RWPE2 (cell line): ENCODE results near the gene UBL5.

ENCODE experiments used
- ATAC-seq: fragments of 200-7000 bp; cut with Tn5 transposase; 3 replicates; pipeline ENCODE4 v1.9.1; 2021; ENCODE audit warnings: low read depth
- DNase-seq: peaks from one replicate; pipeline ENCODE4 v3.0.0-alpha.2; 2020; ENCODE audit warnings: low spot score
- H3K27ac ChIP-seq: fragments of 450-650 bp; 2 replicates; pipeline ENCODE4 v1.5.1; 2017; ENCODE audit warnings: mild to moderate bottlenecking; ENCODE audit not compliant: poor library complexity, severe bottlenecking
- H3K27me3 ChIP-seq: fragments of 250-450 bp; sonication (Bioruptor Pico); 2 replicates; pipeline ENCODE4 v1.5.1; 2021; ENCODE audit warnings: mild to moderate bottlenecking, moderate library complexity; ENCODE audit not compliant: insufficient read depth, poor library complexity, severe bottlenecking
- H3K36me3 ChIP-seq: fragments of 250-450 bp; sonication (Bioruptor Pico); 2 replicates; pipeline ENCODE4 v1.5.1; 2020; ENCODE audit warnings: low read depth, mild to moderate bottlenecking, moderate library complexity
- H3K4me1 ChIP-seq: fragments of 250-450 bp; sonication (Bioruptor Pico); 2 replicates; pipeline ENCODE4 v1.5.1; 2021; ENCODE audit warnings: mild to moderate bottlenecking, moderate library complexity; ENCODE audit not compliant: insufficient read depth, poor library complexity, severe bottlenecking
- H3K4me3 ChIP-seq: fragments of 250-450 bp; sonication (Bioruptor Pico); 2 replicates; pipeline ENCODE4 v1.5.1; 2021; ENCODE audit warnings: mild to moderate bottlenecking, moderate library complexity; ENCODE audit not compliant: severe bottlenecking
- H3K9me3 ChIP-seq: fragments of 250-450 bp; sonication (Bioruptor Pico); 2 replicates; pipeline ENCODE4 v1.5.1; 2021; ENCODE audit warnings: mild to moderate bottlenecking, moderate library complexity; ENCODE audit not compliant: severe bottlenecking
- CTCF ChIP-seq: fragments of 450-650 bp; IDR thresholded peaks from one replicate; pipeline ENCODE4 v1.5.1; 2017; ENCODE audit warnings: mild to moderate bottlenecking, moderate library complexity; ENCODE audit not compliant: poor library complexity, severe bottlenecking

The UBL5 gene

DNA sequence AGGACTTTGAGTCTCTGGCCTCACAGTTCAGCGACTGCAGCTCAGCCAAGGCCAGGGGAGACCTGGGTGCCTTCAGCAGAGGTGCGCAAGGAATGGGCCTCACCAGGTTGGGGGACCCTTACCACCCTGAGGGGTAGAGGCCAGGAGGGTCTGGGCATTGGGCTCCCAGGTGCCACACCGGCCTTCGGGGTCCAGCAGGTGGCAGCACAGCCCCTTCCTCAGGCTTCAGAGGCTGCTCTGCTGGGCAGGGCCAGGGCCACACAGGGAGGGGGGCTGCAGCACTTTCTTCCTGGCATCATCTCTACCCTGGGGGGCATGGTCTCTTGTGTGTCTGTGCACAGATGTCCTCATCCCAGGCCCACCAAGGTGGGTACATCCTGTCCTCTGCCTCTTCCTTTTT, 20.3 kb downstream of the UBL5 start:
- ATAC-seq (peak; percentile 13; the same call in 1 of the 3 replicates), DNase-seq (no peak)
- H3K4me3 ChIP-seq, result no peak overlapping the region
- H3K27me3 ChIP-seq, result no peaks in the 10 kb centered on the region
- H3K4me1 ChIP-seq, result no peaks in the 10 kb centered on the region
- no peaks in the 10 kb centered on the region for H3K9me3 ChIP-seq
- peak; percentile 26 for TF ChIP-seq CTCF
- H3K27ac ChIP-seq, result no peak overlapping the region
- H3K36me3 ChIP-seq, result peaks cover 20% of the 10 kb centered on the region

GRCh38 chr19:9848762-9849161, 21.0 kb downstream of the UBL5 start:
- DNase-seq (no peak), ATAC-seq (no peak)
- Histone ChIP-seq H3K36me3 (peaks cover 13% of the 10 kb centered on the region), H3K9me3 (no peaks in the 10 kb centered on the region), H3K4me1 (no peaks in the 10 kb centered on the region), H3K4me3 (no peak overlapping the region), H3K27me3 (no peaks in the 10 kb centered on the region), H3K27ac (no peak overlapping the region)
- TF ChIP-seq CTCF, result no peak

- no peaks in the 10 kb centered on the region for H3K27me3 ChIP-seq
- H3K9me3 ChIP-seq, result no peaks in the 10 kb centered on the region
- H3K36me3 ChIP-seq, result peaks cover 6% of the 10 kb centered on the region; the same call in 1 of the 2 replicates
- no peaks in the 10 kb centered on the region for H3K4me1 ChIP-seq
- H3K4me3 ChIP-seq, result no peak overlapping the region
- no peak overlapping the region for H3K27ac ChIP-seq
- DNase-seq (no peak), ATAC-seq (no peak)
- TF ChIP-seq CTCF, result no peak
These were observed 22.1 kb downstream of the UBL5 start for GRCh38 chr19:9849791-9850190.

GRCh38 chr19:9850235-9850959, 22.7 kb downstream of the UBL5 start:
- peaks cover 6% of the 10 kb centered on the region; the same call in 1 of the 2 replicates for H3K36me3 ChIP-seq

More at GRCh38 chr19:9850235-9850959, 22.7 kb downstream of the UBL5 start:
- no peak for TF ChIP-seq CTCF
- DNase-seq, result no peak
- Histone ChIP-seq H3K4me3 (no peak overlapping the region), H3K27ac (no peak overlapping the region), H3K27me3 (no peaks in the 10 kb centered on the region), H3K4me1 (no peaks in the 10 kb centered on the region), H3K9me3 (no peaks in the 10 kb centered on the region)
- ATAC-seq, result no peak
